CMK (cell line): ENCODE data around the gene ST6GALNAC5.
A peak's percentile ranks its signal among the peaks of the same experiment; 100 is the strongest.
"Not testable (repeated sequence)": the region's sequence is repeated elsewhere in the genome, so short reads cannot be mapped to it uniquely, and the experiment has no call there.

Experiments
- DNase-seq: peaks from one replicate; pipeline ENCODE4 v3.0.0-alpha.2; 2010; ENCODE audit warnings: low read depth

Gene ST6GALNAC5

GRCh38 chr1:76868154-76868882 lies 1.0 kb downstream of the ST6GALNAC5 start:
- DNase-seq, result no peak

DNA sequence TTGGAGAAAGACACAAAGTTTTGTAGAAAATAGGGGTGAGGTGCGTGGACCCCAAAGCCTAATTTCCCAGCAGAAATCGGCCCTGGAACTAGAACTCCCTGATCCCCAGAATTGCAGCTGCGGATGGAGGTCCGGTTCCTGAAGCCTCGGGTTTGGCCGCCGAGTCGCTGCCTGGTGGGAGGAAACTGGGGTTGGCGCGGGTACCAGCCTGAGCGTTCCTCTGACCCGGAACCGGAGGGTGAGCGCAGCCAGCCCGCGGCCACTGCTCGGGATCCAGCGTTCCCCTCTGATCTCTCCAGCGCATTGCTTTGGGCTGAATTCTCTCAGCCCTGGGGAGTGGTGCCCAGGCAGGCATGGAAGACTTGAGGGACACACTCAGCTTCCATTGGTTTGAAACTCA lies 1.6 kb downstream of the ST6GALNAC5 start:
- no peak for DNase-seq

GRCh38 chr1:76870037-76870436 lies 2.8 kb downstream of the ST6GALNAC5 start:
- DNase-seq, result peak; percentile 82

DNA sequence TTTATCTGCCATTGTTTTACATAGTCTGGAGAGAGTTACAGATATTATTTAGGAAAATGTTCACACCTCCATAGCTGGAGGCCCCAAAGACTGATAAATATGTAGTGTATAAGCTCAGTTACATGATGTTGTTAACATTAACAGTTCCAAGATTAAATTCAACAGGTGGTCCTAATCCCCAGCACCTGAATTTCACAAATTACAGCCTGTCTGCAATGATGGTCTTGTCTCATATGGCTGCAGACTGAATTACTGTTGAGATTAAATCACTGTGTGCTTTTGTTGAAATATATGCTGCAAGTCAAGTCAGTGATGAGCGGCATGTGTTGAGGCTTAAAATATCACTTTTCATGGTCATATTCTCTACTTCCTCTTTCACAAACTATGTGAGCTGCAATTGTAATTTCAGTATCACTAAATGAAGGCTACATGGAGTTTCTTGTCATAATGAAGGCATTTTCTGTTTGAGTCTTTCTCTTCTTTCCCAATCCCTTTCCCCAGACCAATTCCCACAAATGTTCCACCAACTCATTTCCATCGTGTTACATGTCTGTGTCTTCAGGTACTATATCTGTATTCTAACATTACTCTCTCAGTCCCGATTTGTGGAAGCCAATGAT lies 4.2 kb downstream of the ST6GALNAC5 start:
- no peak for DNase-seq

DNA sequence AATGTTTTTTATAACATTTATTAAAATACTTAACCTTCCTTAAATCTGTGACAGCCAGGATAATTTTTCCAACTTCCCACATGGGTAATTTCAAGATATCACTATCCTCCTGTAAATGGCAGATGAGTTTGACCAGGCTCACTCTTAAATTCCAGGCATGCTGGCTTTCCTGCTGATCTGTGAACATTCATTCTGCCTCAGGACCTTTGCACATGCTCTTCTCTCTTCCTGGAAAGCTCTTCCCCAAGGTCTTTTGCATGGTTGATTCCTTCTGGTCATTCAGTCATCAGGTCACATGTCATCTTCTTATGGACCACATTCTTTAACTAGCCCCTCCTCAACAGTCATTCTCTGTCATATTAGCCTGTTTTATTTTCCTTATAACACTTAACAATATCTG lies 5.7 kb downstream of the ST6GALNAC5 start:
- DNase-seq, result no peak

DNA sequence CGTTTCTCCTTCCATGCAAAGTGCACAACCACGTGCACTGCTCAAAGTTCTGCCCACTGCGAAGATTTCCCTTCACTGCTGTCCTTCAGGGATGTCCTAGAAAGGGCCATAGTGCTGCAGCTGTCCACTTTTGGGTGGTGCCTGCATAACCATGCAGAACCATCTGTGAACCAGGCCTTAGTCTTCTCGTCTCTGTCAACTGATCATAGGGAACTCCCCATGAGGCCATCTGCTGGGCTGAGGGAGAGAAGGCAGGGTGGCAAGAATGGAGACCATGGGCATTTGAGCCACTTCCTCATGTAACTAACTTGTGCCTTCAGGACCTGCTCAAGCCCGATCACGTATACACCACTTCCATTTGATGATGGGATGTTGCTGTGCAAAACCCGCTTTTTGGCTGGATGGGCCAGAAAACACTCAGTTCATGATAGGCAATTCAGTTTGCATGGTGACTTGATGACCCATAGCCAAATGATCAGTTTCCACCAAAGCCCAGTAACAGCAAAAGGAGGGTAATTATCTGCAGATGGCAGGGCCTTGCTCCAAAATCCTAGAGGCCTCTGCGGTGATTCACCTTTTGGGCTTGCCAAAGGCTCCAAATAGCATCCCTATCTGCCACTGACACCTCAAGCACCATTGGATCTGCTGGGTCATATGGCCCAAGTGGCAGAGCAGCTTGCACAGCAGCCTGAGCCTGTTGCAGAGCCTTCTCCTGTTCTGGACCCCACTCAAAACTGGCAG lies 9.5 kb downstream of the ST6GALNAC5 start:
- DNase-seq, result no peak

DNA sequence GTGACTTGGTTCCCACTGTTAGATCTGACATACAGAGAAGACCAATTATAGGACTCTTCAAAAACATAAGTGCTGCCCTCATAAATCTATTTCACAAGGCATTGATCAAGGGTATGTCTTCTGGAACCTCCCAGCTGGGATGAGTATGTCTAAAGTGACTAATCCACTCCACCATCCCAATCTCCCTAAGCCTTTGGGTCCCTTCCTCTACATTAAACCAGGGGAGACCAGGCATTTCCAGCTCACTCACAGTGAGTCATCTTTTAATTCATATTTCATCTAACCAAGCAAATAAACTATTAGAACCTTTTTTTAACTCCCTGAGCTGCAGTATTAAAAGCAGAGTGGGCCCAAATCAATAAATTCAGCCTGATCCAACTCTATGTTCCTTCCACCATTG lies 11.7 kb downstream of the ST6GALNAC5 start:
- DNase-seq, result not testable (repeated sequence)

- DNase-seq, result no peak
Measured at GRCh38 chr1:76881762-76882161, 14.5 kb downstream of the ST6GALNAC5 start.

- no peak for DNase-seq
Measured at GRCh38 chr1:76891931-76892622, 24.8 kb downstream of the ST6GALNAC5 start.

DNA sequence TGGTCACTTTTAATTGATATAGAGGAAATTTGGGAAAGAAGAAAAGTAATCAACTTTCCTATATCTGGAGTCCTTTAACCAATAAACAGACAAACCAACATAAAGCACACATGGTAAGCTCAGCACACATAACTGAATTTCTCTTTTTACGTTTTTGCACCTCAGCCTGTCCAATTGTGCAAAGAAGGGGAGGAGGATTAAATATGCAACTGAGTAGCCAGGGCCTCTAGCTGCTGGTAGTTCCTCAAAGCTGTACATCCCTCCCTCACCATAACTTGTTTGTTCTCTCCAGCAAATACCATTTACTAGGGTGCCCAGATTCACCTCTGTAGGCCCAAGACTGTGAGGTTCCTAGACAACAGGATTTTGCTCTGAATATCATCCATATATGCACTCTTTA lies 25.4 kb downstream of the ST6GALNAC5 start:
- no peak for DNase-seq

- DNase-seq, result peak; percentile 18
Measured at GRCh38 chr1:76901158-76901767, 34.0 kb downstream of the ST6GALNAC5 start.

- no peak for DNase-seq
Measured at GRCh38 chr1:76905876-76906595, 38.8 kb downstream of the ST6GALNAC5 start.

DNA sequence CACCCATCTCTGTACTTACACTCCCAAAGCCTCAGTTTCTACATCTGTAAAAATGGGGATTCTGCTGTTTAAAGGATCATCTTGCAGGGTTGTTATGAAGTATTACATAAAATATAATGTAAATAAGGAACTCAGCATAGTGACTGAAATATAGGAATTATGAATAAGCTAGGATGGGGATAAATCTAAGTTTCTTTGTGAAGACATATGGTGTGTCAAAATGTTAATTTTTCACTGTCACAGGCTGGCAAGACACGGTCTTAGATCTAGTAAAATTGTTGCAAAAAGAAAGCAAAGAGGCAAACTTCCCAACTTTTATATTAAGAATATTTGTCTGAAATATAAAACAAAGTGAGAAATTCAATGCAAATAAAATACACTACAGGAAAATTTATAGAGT lies 42.0 kb downstream of the ST6GALNAC5 start:
- no peak for DNase-seq

- no peak for DNase-seq
Measured at GRCh38 chr1:76919085-76919484, 51.8 kb downstream of the ST6GALNAC5 start.

DNA sequence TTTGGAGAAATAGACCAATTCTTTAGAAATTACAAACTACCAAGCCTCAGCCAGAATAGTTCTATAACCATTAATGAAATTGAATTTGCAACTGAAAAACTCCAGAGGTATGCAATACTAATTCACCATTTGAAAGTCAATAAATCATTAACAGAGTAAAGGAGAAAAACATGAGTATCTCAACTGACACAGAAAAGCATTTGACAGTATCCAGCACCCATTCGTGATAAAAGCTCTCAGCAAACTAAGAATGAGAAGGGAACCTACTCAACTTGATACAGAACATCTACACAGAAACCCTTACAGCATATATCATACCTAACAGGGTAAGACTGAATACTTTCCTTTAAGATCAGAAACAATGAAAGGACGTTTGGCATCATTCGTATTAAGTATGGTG lies 54.3 kb downstream of the ST6GALNAC5 start:
- DNase-seq, result no peak

GRCh38 chr1:76925825-76926224 lies 58.5 kb downstream of the ST6GALNAC5 start:
- no peak for DNase-seq

DNA sequence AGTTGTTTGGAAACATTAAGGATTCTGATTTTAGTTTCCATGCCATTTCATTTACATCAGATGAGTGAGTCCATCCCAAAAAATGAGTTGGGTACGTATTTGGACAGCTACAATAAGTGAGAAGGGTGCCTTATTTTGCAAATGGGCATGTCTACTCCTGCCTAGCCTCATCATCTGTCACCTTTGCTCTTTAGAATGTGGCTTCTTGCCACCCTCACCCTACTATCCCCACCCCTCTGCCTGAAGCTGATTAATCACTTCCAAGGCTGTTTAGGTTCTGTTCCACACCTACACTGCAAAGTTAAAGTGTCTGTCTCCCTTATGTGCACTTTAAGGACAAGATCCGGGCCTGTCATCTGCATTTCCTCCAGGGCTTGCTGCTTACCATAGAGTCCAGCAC lies 61.2 kb downstream of the ST6GALNAC5 start:
- no peak for DNase-seq

DNA sequence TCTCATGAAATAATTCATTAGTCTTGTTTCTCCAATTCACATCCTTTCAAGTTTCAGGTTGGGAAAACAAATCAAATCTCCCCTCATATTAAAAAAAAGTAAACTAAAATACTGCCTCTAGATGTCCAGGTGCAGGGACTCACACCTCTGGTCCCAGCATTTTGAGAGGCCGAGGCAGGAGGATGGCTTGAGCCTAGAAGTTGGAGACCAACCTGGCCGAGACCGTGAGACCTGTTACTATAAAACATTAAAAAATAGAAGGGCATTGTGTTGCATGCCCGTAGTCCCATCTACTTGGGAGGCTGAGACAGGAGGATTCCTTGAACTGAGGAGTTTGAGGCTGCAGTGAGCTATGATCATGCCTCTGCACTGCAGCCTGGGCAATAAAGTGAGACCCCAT lies 61.9 kb downstream of the ST6GALNAC5 start:
- no peak for DNase-seq

GRCh38 chr1:76933847-76934815 lies 66.9 kb downstream of the ST6GALNAC5 start:
- DNase-seq, result no peak

DNA sequence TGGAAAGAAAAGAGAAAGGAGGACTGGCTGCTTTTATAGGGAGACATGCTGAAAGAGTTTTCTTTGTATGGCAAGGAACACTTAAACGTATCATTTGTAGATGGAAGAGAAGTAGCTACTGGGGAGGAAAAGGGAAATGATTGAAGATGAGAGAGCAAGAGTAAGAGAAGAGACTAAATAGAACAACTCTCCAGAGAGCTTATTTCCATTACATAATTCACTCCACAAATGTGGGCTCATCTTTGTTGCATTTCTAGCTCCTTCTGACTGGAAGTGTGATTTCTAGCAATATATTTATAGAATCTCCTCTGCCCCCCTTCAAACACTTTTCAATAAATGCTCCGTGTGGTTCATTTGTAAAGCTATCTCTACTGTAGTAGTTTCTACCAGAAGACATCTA lies 71.0 kb downstream of the ST6GALNAC5 start:
- DNase-seq, result no peak
